Erythroblast (primary cell): ENCODE results near the gene SUN3.
"Not testable (repeated sequence)": the region's sequence is repeated elsewhere in the genome, so short reads cannot be mapped to it uniquely, and the experiment has no call there.

Source experiments
- GATA1 ChIP-seq: IDR thresholded peaks from 2 replicates; pipeline ENCODE4 v1.6.1; 2011; ENCODE audit warnings: low read depth, mild to moderate bottlenecking, control low read depth, low read length, moderate library complexity
- POLR2A ChIP-seq: IDR thresholded peaks from 2 replicates; pipeline ENCODE4 v1.6.1; 2011; ENCODE audit warnings: mild to moderate bottlenecking, low read length

DNA sequence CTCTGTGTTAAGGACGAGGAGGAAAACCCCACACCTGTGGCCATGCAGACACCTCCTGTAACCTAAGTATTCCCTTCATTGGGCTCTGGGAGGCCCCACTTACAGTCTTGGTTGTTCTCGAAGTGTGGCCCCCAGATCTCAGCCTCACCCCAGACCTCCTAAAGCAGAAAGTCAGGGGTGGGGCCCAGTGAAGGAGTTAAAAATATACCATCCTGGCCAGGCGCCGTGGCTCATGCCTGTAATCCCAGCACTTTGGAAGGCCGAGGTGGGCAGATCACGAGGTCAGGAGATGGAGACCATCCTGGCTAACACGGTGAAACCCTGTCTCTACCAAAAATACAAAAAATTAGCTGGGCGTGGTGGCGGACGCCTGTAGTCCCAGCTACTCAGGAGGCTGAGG lies 86.3 kb downstream of the SUN3 start:
- TF ChIP-seq POLR2A, GATA1: not testable (repeated sequence)
